ENCODE data around the gene COX7A1.

COX7A1 gene

GRCh38 chr19:36128392-36128736 lies 23.9 kb downstream of the COX7A1 start:
- no peak for TF ChIP-seq CTCF (IDR thresholded peaks at IDR 0.05)
- H3K36me3 ChIP-seq (ENCODE audit: control insufficient read depth, insufficient read depth, low read length), result no peaks in the 10 kb centered on the region
- H3K79me2 ChIP-seq, result no peaks in the 10 kb centered on the region
- no peak overlapping the region for H3K9ac ChIP-seq
- peak overlapping the region; percentile 78 for H3K4me2 ChIP-seq (ENCODE audit: low read length)
- H3K4me1 ChIP-seq, result peaks cover 13% of the 10 kb centered on the region
- H3K27ac ChIP-seq, result peak overlapping the region; percentile 85
- H3K27me3 ChIP-seq (ENCODE audit: control insufficient read depth, insufficient read depth, low read length), result no peaks in the 10 kb centered on the region
- H2AFZ ChIP-seq, result peak overlapping the region; percentile 85
- no peaks in the 10 kb centered on the region for H3K9me3 ChIP-seq (ENCODE audit: control insufficient read depth, low read length)
- H3K4me3 ChIP-seq (ENCODE audit: low read depth, low read length), result peak overlapping the region; percentile 63

- no peak overlapping the region for H3K9ac ChIP-seq
- no peak overlapping the region for H2AFZ ChIP-seq
- no peaks in the 10 kb centered on the region for H3K36me3 ChIP-seq (ENCODE audit: control insufficient read depth, insufficient read depth, low read length)
- H3K9me3 ChIP-seq (ENCODE audit: control insufficient read depth, low read length), result no peaks in the 10 kb centered on the region
- no peaks in the 10 kb centered on the region for H3K79me2 ChIP-seq
- H3K4me2 ChIP-seq (ENCODE audit: low read length), result no peak overlapping the region
- H3K27ac ChIP-seq, result no peak overlapping the region
- H3K4me3 ChIP-seq (ENCODE audit: low read depth, low read length), result no peak overlapping the region
- H3K4me1 ChIP-seq, result peaks cover 4% of the 10 kb centered on the region
- TF ChIP-seq CTCF (IDR thresholded peaks at IDR 0.05), result no peak
- H3K27me3 ChIP-seq (ENCODE audit: control insufficient read depth, insufficient read depth, low read length), result no peaks in the 10 kb centered on the region
These were observed 26.7 kb downstream of the COX7A1 start for GRCh38 chr19:36125557-36125956.

- Histone ChIP-seq H3K27me3 (ENCODE audit: control insufficient read depth, insufficient read depth, low read length) (no peaks in the 10 kb centered on the region), H3K4me3 (ENCODE audit: low read depth, low read length) (no peak overlapping the region), H3K4me2 (ENCODE audit: low read length) (no peak overlapping the region), H3K9ac (no peak overlapping the region), H3K36me3 (ENCODE audit: control insufficient read depth, insufficient read depth, low read length) (no peaks in the 10 kb centered on the region), H3K79me2 (no peaks in the 10 kb centered on the region), H3K9me3 (ENCODE audit: control insufficient read depth, low read length) (no peaks in the 10 kb centered on the region), H3K27ac (no peak overlapping the region), H3K4me1 (no peaks in the 10 kb centered on the region), H2AFZ (no peak overlapping the region)
- TF ChIP-seq CTCF (IDR thresholded peaks at IDR 0.05), result no peak
These were observed 30.6 kb downstream of the COX7A1 start for GRCh38 chr19:36121486-36122124.

- H3K27ac ChIP-seq, result no peak overlapping the region
- no peaks in the 10 kb centered on the region for H3K9me3 ChIP-seq (ENCODE audit: control insufficient read depth, low read length)
- peaks cover 4% of the 10 kb centered on the region for H3K79me2 ChIP-seq
- TF ChIP-seq CTCF (IDR thresholded peaks at IDR 0.05), result no peak
- no peak overlapping the region for H3K9ac ChIP-seq
- H2AFZ ChIP-seq, result no peak overlapping the region
- no peaks in the 10 kb centered on the region for H3K27me3 ChIP-seq (ENCODE audit: control insufficient read depth, insufficient read depth, low read length)
- H3K36me3 ChIP-seq (ENCODE audit: control insufficient read depth, insufficient read depth, low read length), result no peaks in the 10 kb centered on the region
- no peak overlapping the region for H3K4me2 ChIP-seq (ENCODE audit: low read length)
- no peak overlapping the region for H3K4me3 ChIP-seq (ENCODE audit: low read depth, low read length)
- H3K4me1 ChIP-seq, result peaks cover 3% of the 10 kb centered on the region
These were observed 31.3 kb downstream of the COX7A1 start for GRCh38 chr19:36120984-36121358.

Measured in parathyroid adenoma (tissue), 2 donors.